ENCODE data around the gene RPL38. TPM values are rescaled to one million over a fixed set of nuclear protein-coding genes. Genes with fewer than 3 reads are reported as not detected.

Gene RPL38
- total and polyA plus RNA-seq, 8 donors, result 395 to 1,054 (median 577) TPM

GRCh38 chr17:74241847-74242246, 38.4 kb downstream of the RPL38 start:
- Histone ChIP-seq H3K27ac (no peak overlapping the region), H3K4me3 (no peak overlapping the region), H3K9me3 (no peaks in the 10 kb centered on the region), H3K4me1 (no peaks in the 10 kb centered on the region), H3K36me3 (no peaks in the 10 kb centered on the region), H3K27me3 (no peaks in the 10 kb centered on the region)
- no peak for TF ChIP-seq CTCF (IDR thresholded peaks at IDR 0.05)
- DNase-seq, result no peak
- intact Hi-C loops (cut with DNase I), result no loop called here
- no peak for FAIRE-seq
- WGBS, 2 donors, result 79 to 97% methylated on average over 2 of the region's 2 CpGs
- no peak for ATAC-seq

- H3K4me3 ChIP-seq, result no peak overlapping the region
- no peaks in the 10 kb centered on the region for H3K36me3 ChIP-seq
- DNase-seq (peak in 1 of 6 donors; percentile 41), FAIRE-seq (no peak), ATAC-seq (no peak)
- intact Hi-C loops (cut with DNase I), result no loop called here
- 74 to 79% methylated on average over 13 of the region's 13 CpGs for WGBS, 2 donors
- no peaks in the 10 kb centered on the region for H3K9me3 ChIP-seq
- H3K27ac ChIP-seq, result no peak overlapping the region
- no peaks in the 10 kb centered on the region for H3K4me1 ChIP-seq
- no peaks in the 10 kb centered on the region for H3K27me3 ChIP-seq
- no peak for TF ChIP-seq CTCF (IDR thresholded peaks at IDR 0.05)
These were observed 39.7 kb downstream of the RPL38 start for GRCh38 chr17:74243013-74243755.

- H3K27me3 ChIP-seq, result no peaks in the 10 kb centered on the region
- intact Hi-C loops (cut with DNase I), result no loop called here
- FAIRE-seq (no peak), ATAC-seq (no peak), DNase-seq (peak in 1 of 6 donors; percentile 28)
- 90% methylated on average over 10 of the region's 10 CpGs for WGBS, 2 donors
- TF ChIP-seq CTCF (IDR thresholded peaks at IDR 0.05), result no peak
- no peak overlapping the region for H3K27ac ChIP-seq
- no peaks in the 10 kb centered on the region for H3K4me1 ChIP-seq
- no peaks in the 10 kb centered on the region for H3K9me3 ChIP-seq
- no peaks in the 10 kb centered on the region for H3K36me3 ChIP-seq
- H3K4me3 ChIP-seq, result no peak overlapping the region
These were observed 40.6 kb downstream of the RPL38 start for GRCh38 chr17:74244128-74244527.

DNA sequence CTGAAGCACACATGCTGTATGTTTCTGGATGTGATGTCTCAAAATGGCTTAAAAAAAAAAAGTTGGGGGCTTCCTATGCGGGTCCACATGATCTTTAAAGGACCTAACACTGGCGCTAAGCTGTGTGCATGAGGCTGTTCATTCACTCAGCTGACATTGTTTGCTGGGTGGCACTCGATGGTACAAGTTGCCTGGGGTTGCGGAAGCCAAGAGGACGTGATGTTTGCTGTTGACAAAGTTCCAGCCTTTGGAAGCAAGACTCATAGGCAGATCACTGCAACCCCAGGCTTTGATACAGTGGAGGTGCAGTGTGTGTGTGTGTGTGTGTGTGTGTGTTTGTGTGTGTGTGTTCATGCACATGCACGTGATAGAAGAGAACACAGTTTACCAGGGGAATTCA, 41.1 kb downstream of the RPL38 start:
- intact Hi-C loops (cut with DNase I), result no loop called here
- no peak overlapping the region for H3K27ac ChIP-seq
- no peak for TF ChIP-seq CTCF (IDR thresholded peaks at IDR 0.05)
- no peaks in the 10 kb centered on the region for H3K27me3 ChIP-seq
- ATAC-seq (no peak), FAIRE-seq (no peak), DNase-seq (no peak)
- no peaks in the 10 kb centered on the region for H3K4me1 ChIP-seq
- 76 to 83% methylated on average over 6 of the region's 6 CpGs for WGBS, 2 donors
- no peaks in the 10 kb centered on the region for H3K9me3 ChIP-seq
- no peak overlapping the region for H3K4me3 ChIP-seq
- H3K36me3 ChIP-seq, result no peaks in the 10 kb centered on the region

DNA sequence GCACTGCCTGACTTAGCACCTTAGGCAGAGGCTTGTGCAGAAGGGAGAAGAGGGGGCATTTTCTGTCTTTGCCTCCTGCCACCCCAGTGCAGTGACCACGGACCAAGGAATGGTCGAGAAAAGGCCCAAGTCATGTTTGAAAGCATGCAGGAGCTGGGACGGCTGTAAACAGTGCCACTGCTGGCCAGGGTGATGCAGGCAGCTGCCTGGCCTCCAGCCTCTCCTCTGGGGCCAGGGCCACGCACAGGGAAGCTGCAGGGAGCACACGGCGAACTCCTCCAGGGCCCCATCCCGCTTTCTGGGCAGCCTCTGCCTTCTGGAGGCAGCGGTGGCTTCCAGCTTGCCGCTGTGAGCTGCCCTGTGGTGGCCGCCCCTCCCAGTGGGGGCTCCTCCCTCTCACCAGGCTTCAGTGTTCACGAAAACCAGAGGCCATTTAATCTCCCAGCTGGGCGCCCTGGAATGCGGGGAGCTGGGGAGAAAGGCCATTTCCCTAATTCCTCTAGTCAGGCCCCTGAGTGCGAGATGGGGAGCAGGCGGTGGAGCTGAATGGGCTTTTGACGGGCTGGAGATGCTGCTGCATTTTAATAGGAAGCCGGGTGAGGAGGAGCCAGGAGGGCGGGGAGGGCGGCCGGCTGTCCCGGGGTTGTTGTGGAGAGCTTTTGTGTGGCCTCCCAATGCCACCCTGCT, 41.8 kb downstream of the RPL38 start:
- WGBS, 2 donors, result 84 to 91% methylated on average over 20 to 21 of the region's 21 CpGs
- peak in 1 of 6 donors; percentile 24 for DNase-seq
- intact Hi-C loops (cut with DNase I), result no loop called here
- Histone ChIP-seq H3K36me3 (no peaks in the 10 kb centered on the region), H3K27me3 (no peaks in the 10 kb centered on the region), H3K27ac (no peak overlapping the region), H3K9me3 (no peaks in the 10 kb centered on the region), H3K4me1 (no peaks in the 10 kb centered on the region), H3K4me3 (no peak overlapping the region)
- no peak for FAIRE-seq
- ATAC-seq, result no peak
- no peak for TF ChIP-seq CTCF (IDR thresholded peaks at IDR 0.05)

All from pancreas (tissue), 10 donors.